Fibroblast of the aortic adventitia (primary cell): ENCODE data around the gene LTBP1. TPM values are rescaled to one million over a fixed set of nuclear protein-coding genes. Genes with fewer than 3 reads are reported as not detected.

Experiments
- DNase-seq: peaks from one replicate; pipeline ENCODE4 v3.0.0-alpha.2; 2010; ENCODE audit warnings: low read depth
- H3K4me3 ChIP-seq: 2 replicates; pipeline ENCODE4 v1.5.1; 2011; ENCODE audit warnings: low read depth, mild to moderate bottlenecking, control low read depth, low read length, moderate library complexity
- CTCF ChIP-seq: IDR thresholded peaks from 2 replicates; pipeline ENCODE4 v1.5.1; 2011; ENCODE audit warnings: mild to moderate bottlenecking, low read length, control low read depth, inconsistent platforms; ENCODE audit not compliant: insufficient read depth
- total RNA-seq: library from RNA; depleted of rRNA; stranded (reverse); fragments of >200 nt; gene quantifications from 2 replicates; pipeline ENCODE4 v1.2.3, GENCODE V29; 2012; ENCODE audit warnings: low replicate concordance

Gene LTBP1
- total RNA-seq, 1 donor: 947 TPM

- no peak overlapping the region for H3K4me3 ChIP-seq
- DNase-seq: peak; percentile 96
- TF ChIP-seq CTCF: no peak
Observed at GRCh38 chr2:33426666-33427231, 480.0 kb downstream of the LTBP1 start.

GRCh38 chr2:33430077-33430476 is 483.3 kb downstream of the LTBP1 start:
- no peak for TF ChIP-seq CTCF
- no peak for DNase-seq

GRCh38 chr2:33430856-33431255 is 484.1 kb downstream of the LTBP1 start:
- no peak for DNase-seq
- no peak overlapping the region for H3K4me3 ChIP-seq
- TF ChIP-seq CTCF: no peak

More at GRCh38 chr2:33430077-33430476, 483.3 kb downstream of the LTBP1 start:
- no peak overlapping the region for H3K4me3 ChIP-seq

GRCh38 chr2:33432871-33433270 is 486.1 kb downstream of the LTBP1 start:
- no peak for TF ChIP-seq CTCF
- DNase-seq: no peak
- H3K4me3 ChIP-seq: no peak overlapping the region

- DNase-seq: peak; percentile 71
- TF ChIP-seq CTCF: no peak
- H3K4me3 ChIP-seq: no peak overlapping the region
Observed at GRCh38 chr2:33433279-33434235, 486.8 kb downstream of the LTBP1 start.

- DNase-seq: no peak
- no peak for TF ChIP-seq CTCF
- H3K4me3 ChIP-seq: no peak overlapping the region
Observed at GRCh38 chr2:33435518-33435917, 488.8 kb downstream of the LTBP1 start.
